DND-41 (cell line): ENCODE data around the gene ABI3BP.

Experiments
- EZH2 ChIP-seq: IDR thresholded peaks from 3 replicates; pipeline ENCODE4 v1.6.1; 2012; ENCODE audit warnings: borderline replicate concordance, low read depth, mild to moderate bottlenecking, moderate library complexity, low read length, inconsistent platforms; ENCODE audit not compliant: severe bottlenecking
- TF ChIP-seq, protein P1 (sequence below): IDR thresholded peaks from 2 replicates; pipeline ENCODE4 v1.5.1; 2012; ENCODE audit warnings: borderline replicate concordance, low read length, moderate library complexity, mild to moderate bottlenecking; ENCODE audit not compliant: poor library complexity, severe bottlenecking; ENCODE audit errors: extremely low read depth

DNA sequence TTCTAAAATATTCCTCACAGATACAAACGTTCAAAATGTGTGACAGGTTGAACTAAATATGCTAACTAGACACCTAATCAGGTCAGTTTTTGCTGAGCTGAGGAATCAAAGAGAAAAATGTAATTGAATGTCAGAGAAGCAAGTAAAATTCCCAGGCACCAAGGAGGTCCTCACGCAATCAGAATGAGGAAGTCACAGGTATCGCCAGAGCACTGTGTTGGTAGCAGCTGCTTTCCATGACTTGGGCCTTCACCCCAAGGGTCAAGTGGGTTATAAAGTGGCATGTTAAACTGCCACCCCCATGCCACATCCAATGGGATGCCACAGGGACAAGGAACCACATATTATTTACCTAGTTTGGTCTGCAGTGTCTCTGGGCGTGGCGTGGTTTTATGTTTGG is 158.9 kb downstream of the ABI3BP start:
- no peak for TF ChIP-seq EZH2
- TF ChIP-seq, protein P1, sequence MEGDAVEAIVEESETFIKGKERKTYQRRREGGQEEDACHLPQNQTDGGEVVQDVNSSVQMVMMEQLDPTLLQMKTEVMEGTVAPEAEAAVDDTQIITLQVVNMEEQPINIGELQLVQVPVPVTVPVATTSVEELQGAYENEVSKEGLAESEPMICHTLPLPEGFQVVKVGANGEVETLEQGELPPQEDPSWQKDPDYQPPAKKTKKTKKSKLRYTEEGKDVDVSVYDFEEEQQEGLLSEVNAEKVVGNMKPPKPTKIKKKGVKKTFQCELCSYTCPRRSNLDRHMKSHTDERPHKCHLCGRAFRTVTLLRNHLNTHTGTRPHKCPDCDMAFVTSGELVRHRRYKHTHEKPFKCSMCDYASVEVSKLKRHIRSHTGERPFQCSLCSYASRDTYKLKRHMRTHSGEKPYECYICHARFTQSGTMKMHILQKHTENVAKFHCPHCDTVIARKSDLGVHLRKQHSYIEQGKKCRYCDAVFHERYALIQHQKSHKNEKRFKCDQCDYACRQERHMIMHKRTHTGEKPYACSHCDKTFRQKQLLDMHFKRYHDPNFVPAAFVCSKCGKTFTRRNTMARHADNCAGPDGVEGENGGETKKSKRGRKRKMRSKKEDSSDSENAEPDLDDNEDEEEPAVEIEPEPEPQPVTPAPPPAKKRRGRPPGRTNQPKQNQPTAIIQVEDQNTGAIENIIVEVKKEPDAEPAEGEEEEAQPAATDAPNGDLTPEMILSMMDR = no peak
